LNCaP clone FGC (cell line): Measurements from ENCODE around the gene FCRL4.
A peak's percentile ranks its signal among the peaks of the same experiment; 100 is the strongest.

ENCODE experiments used
- DNase-seq: peaks from one replicate; pipeline ENCODE4 v3.0.0-alpha.2; 2011; ENCODE audit warnings: low read depth
- H3K4me3 ChIP-seq: 2 replicates; pipeline ENCODE4 v1.5.1; 2011; ENCODE audit warnings: mild to moderate bottlenecking, low read depth, low read length, control low read depth
- TF ChIP-seq, protein P1 (sequence below): IDR thresholded peaks from 2 replicates; pipeline ENCODE4 v1.5.1; 2012; ENCODE audit warnings: mild to moderate bottlenecking; ENCODE audit not compliant: control insufficient read depth, insufficient read depth; ENCODE audit errors: extremely low read depth

The FCRL4 gene

GRCh38 chr1:157597959-157598667, at the start of gene FCRL4:
TSS of gene FCRL4 (minus strand) at chr1:157598085. CDS start at chr1:157597944, 141 bp downstream.
- no peak for DNase-seq
- TF ChIP-seq, protein P1, sequence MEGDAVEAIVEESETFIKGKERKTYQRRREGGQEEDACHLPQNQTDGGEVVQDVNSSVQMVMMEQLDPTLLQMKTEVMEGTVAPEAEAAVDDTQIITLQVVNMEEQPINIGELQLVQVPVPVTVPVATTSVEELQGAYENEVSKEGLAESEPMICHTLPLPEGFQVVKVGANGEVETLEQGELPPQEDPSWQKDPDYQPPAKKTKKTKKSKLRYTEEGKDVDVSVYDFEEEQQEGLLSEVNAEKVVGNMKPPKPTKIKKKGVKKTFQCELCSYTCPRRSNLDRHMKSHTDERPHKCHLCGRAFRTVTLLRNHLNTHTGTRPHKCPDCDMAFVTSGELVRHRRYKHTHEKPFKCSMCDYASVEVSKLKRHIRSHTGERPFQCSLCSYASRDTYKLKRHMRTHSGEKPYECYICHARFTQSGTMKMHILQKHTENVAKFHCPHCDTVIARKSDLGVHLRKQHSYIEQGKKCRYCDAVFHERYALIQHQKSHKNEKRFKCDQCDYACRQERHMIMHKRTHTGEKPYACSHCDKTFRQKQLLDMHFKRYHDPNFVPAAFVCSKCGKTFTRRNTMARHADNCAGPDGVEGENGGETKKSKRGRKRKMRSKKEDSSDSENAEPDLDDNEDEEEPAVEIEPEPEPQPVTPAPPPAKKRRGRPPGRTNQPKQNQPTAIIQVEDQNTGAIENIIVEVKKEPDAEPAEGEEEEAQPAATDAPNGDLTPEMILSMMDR, result no peak
- H3K4me3 ChIP-seq, result no peak within 1 kb of the TSS

GRCh38 chr1:157646144-157646543, 48.3 kb upstream of the FCRL4 start:
- H3K4me3 ChIP-seq, result no peak overlapping the region
- TF ChIP-seq, protein P1, result no peak
- no peak for DNase-seq

GRCh38 chr1:157641177-157641576, 43.3 kb upstream of the FCRL4 start:
- TF ChIP-seq, protein P1, result no peak
- no peak overlapping the region for H3K4me3 ChIP-seq
- no peak for DNase-seq

DNA sequence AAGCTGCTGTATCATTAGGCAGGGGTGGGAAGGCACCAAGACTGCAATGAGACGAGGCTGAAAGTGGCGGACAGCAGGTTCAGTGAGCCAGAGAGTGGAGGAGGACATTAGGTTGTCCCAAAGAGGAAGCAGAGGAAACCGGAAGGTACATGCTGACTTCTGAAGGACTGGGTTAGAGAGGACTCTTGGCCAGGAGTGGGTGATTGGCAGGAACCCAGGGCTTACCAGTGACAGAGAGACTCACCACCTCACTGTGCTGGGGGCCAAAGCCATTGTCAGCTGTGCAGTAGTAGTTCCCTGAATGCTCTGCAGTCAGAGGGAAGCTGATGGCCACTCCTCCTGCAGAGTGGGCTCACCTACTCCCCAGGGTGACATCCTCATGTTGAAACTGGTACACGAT, 41.9 kb upstream of the FCRL4 start:
- no peak for DNase-seq
- TF ChIP-seq, protein P1, result no peak
- H3K4me3 ChIP-seq, result no peak overlapping the region

DNA sequence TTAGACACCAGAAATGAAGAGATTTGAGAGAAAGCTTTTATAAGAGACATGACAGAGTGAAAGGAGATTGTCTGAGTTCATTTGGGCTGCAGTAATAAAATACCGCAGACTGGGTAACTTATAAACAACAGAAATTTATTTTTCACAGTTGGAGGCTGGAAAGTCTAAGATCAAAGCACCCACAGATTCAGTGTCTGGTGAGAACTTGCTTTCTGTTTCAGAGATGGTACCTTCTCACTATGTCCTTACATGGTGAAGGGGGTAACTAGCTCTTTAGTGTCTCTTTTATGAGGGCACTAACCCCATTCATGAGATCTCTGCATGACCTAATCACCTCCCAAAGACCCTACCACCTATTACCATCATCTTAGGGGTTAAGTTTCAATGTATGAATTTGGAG, 30.9 kb upstream of the FCRL4 start:
- TF ChIP-seq, protein P1, result no peak
- no peak for DNase-seq
- no peak overlapping the region for H3K4me3 ChIP-seq

- DNase-seq, result no peak
- TF ChIP-seq, protein P1, result peak; percentile 25
- no peak overlapping the region for H3K4me3 ChIP-seq
Measured at GRCh38 chr1:157626099-157626498, 28.2 kb upstream of the FCRL4 start.

- TF ChIP-seq, protein P1, result no peak
- no peak overlapping the region for H3K4me3 ChIP-seq
- DNase-seq, result no peak
Measured at GRCh38 chr1:157624471-157624870, 26.6 kb upstream of the FCRL4 start.
